ENCODE data around the gene HPCA.

GRCh38 chr1:32931760-32932159 lies 45.5 kb downstream of the HPCA start:
- TF ChIP-seq, protein P1, sequence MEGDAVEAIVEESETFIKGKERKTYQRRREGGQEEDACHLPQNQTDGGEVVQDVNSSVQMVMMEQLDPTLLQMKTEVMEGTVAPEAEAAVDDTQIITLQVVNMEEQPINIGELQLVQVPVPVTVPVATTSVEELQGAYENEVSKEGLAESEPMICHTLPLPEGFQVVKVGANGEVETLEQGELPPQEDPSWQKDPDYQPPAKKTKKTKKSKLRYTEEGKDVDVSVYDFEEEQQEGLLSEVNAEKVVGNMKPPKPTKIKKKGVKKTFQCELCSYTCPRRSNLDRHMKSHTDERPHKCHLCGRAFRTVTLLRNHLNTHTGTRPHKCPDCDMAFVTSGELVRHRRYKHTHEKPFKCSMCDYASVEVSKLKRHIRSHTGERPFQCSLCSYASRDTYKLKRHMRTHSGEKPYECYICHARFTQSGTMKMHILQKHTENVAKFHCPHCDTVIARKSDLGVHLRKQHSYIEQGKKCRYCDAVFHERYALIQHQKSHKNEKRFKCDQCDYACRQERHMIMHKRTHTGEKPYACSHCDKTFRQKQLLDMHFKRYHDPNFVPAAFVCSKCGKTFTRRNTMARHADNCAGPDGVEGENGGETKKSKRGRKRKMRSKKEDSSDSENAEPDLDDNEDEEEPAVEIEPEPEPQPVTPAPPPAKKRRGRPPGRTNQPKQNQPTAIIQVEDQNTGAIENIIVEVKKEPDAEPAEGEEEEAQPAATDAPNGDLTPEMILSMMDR (conservative IDR thresholded peaks at IDR 0.05) = no peak
- TF ChIP-seq ZFX (IDR thresholded peaks at IDR 0.05) = no peak

Measured in C4-2B (cell line).